NCI-H748 (cell line): ENCODE measurements around the gene CTSL.

Source experiments
- DNase-seq: peaks from one replicate; lab custom pipeline; 2025; ENCODE audit not compliant: unreplicated experiment; lab: John Stamatoyannopoulos, UW

The CTSL gene

GRCh38 chr9:87725900-87726709 is at the start of gene CTSL:
Gene CTSL, plus strand, starts transcription at chr9:87726119. Its CDS starts 1,485 bp downstream, at chr9:87727604.
- DNase-seq, result peak; percentile 78

GRCh38 chr9:87676976-87677775 is 48.7 kb upstream of the CTSL start:
- DNase-seq, result no peak

- no peak for DNase-seq
Measured at GRCh38 chr9:87677776-87678587, 47.9 kb upstream of the CTSL start.

GRCh38 chr9:87678650-87679355 is 47.1 kb upstream of the CTSL start:
- peak; percentile 66 for DNase-seq

GRCh38 chr9:87681271-87682061 is 44.5 kb upstream of the CTSL start:
- DNase-seq, result no peak

- DNase-seq, result no peak
Measured at GRCh38 chr9:87682085-87682484, 43.8 kb upstream of the CTSL start.

GRCh38 chr9:87682618-87683017 is 43.3 kb upstream of the CTSL start:
- no peak for DNase-seq

GRCh38 chr9:87683751-87684626 is 41.9 kb upstream of the CTSL start:
- no peak for DNase-seq

GRCh38 chr9:87684627-87685219 is 41.2 kb upstream of the CTSL start:
- peak; percentile 43 for DNase-seq

- DNase-seq, result no peak
Measured at GRCh38 chr9:87685441-87685840, 40.5 kb upstream of the CTSL start.

- peak; percentile 20 for DNase-seq
Measured at GRCh38 chr9:87685871-87686519, 39.9 kb upstream of the CTSL start.

GRCh38 chr9:87686520-87687090 is 39.3 kb upstream of the CTSL start:
- DNase-seq, result no peak

- DNase-seq, result no peak
Measured at GRCh38 chr9:87687207-87687606, 38.7 kb upstream of the CTSL start.

GRCh38 chr9:87694236-87694755 is 31.6 kb upstream of the CTSL start:
- no peak for DNase-seq

GRCh38 chr9:87695523-87695922 is 30.4 kb upstream of the CTSL start:
- no peak for DNase-seq

GRCh38 chr9:87696641-87697040 is 29.3 kb upstream of the CTSL start:
- no peak for DNase-seq

GRCh38 chr9:87698069-87698809 is 27.7 kb upstream of the CTSL start:
- DNase-seq, result no peak
